ENCODE measurements around the gene ABO.

DNA sequence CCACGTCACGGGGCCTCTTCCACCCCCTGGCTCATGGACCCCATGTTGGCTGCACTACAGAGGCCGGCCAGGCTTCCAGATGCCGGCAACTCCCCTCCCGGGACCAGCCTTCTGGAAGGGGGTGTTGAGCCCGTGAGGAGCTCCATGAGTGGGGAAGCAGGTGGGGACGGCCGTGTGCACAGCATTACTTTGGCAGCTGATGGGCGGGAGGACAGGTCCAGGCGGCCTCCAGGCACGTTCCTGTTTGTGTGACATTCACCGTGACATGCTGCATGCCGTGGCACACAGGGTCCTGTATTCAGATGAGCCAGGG is 29.1 kb upstream of the ABO start:
- no peak for TF ChIP-seq GATA2 (IDR thresholded peaks at IDR 0.05; ENCODE audit: low read depth, low read length)
- no peak for TF ChIP-seq GATA3 (IDR thresholded peaks at IDR 0.05; ENCODE audit: low read depth, low read length)

All from SH-SY5Y (cell line).